BE2C (cell line): ENCODE measurements around the gene PRRG2.

ENCODE experiments used
- DNase-seq: peaks from one replicate; pipeline ENCODE4 v3.0.0-alpha.2; 2020
- H3K27me3 ChIP-seq: fragments of 250-450 bp; sonication (Bioruptor Pico); 2 replicates; pipeline ENCODE4 v1.5.1; 2020; ENCODE audit warnings: mild to moderate bottlenecking
- H3K36me3 ChIP-seq: fragments of 250-450 bp; sonication (Bioruptor Pico); 2 replicates; pipeline ENCODE4 v1.5.1; 2020; ENCODE audit warnings: mild to moderate bottlenecking
- H3K4me1 ChIP-seq: fragments of 250-450 bp; sonication (Bioruptor Pico); 2 replicates; pipeline ENCODE4 v1.5.1; 2020
- H3K4me3 ChIP-seq: 2 replicates; pipeline ENCODE4 v1.5.1; 2011; ENCODE audit warnings: low read depth, low read length
- H3K9me3 ChIP-seq: fragments of 250-450 bp; sonication (Bioruptor Pico); 2 replicates; pipeline ENCODE4 v1.5.1; 2020
- CTCF ChIP-seq: IDR thresholded peaks from 2 replicates; pipeline ENCODE4 v1.5.1; 2012; ENCODE audit warnings: mild to moderate bottlenecking, low read depth, low read length

Gene PRRG2

GRCh38 chr19:49605605-49606004 lies 24.5 kb downstream of the PRRG2 start:
- Histone ChIP-seq H3K36me3 (peaks cover 69% of the 10 kb centered on the region), H3K4me3 (no peak overlapping the region), H3K9me3 (no peaks in the 10 kb centered on the region), H3K4me1 (no peaks in the 10 kb centered on the region), H3K27me3 (no peaks in the 10 kb centered on the region)
- no peak for TF ChIP-seq CTCF
- no peak for DNase-seq

GRCh38 chr19:49609499-49610092 lies 28.5 kb downstream of the PRRG2 start:
- no peak for TF ChIP-seq CTCF
- H3K36me3 ChIP-seq: peaks cover 41% of the 10 kb centered on the region

GRCh38 chr19:49613374-49613773 lies 32.3 kb downstream of the PRRG2 start:
- Histone ChIP-seq H3K36me3 (peaks cover 42% of the 10 kb centered on the region), H3K27me3 (no peaks in the 10 kb centered on the region), H3K4me1 (no peaks in the 10 kb centered on the region), H3K9me3 (no peaks in the 10 kb centered on the region), H3K4me3 (no peak overlapping the region)
- DNase-seq: no peak
- no peak for TF ChIP-seq CTCF

More at GRCh38 chr19:49609499-49610092, 28.5 kb downstream of the PRRG2 start:
- H3K4me1 ChIP-seq: no peaks in the 10 kb centered on the region
- no peaks in the 10 kb centered on the region for H3K9me3 ChIP-seq
- H3K4me3 ChIP-seq: no peak overlapping the region
- no peaks in the 10 kb centered on the region for H3K27me3 ChIP-seq
- DNase-seq: no peak

- Histone ChIP-seq H3K36me3 (peaks cover 36% of the 10 kb centered on the region), H3K27me3 (no peaks in the 10 kb centered on the region), H3K9me3 (no peaks in the 10 kb centered on the region), H3K4me1 (no peaks in the 10 kb centered on the region), H3K4me3 (no peak overlapping the region)
- no peak for TF ChIP-seq CTCF
- DNase-seq: no peak
Observed at GRCh38 chr19:49614096-49614833, 33.1 kb downstream of the PRRG2 start.

- H3K36me3 ChIP-seq: peaks cover 41% of the 10 kb centered on the region
- no peaks in the 10 kb centered on the region for H3K27me3 ChIP-seq
- no peak for DNase-seq
- H3K4me3 ChIP-seq: no peak overlapping the region
- no peak for TF ChIP-seq CTCF
- H3K9me3 ChIP-seq: no peaks in the 10 kb centered on the region
- no peaks in the 10 kb centered on the region for H3K4me1 ChIP-seq
Observed at GRCh38 chr19:49615861-49616260, 34.7 kb downstream of the PRRG2 start.

GRCh38 chr19:49616532-49616931 lies 35.4 kb downstream of the PRRG2 start:
- H3K36me3 ChIP-seq: peaks cover 43% of the 10 kb centered on the region
- TF ChIP-seq CTCF: no peak
- H3K4me1 ChIP-seq: no peaks in the 10 kb centered on the region

More at GRCh38 chr19:49616532-49616931, 35.4 kb downstream of the PRRG2 start:
- H3K4me3 ChIP-seq: no peak overlapping the region
- H3K27me3 ChIP-seq: no peaks in the 10 kb centered on the region
- DNase-seq: no peak
- H3K9me3 ChIP-seq: no peaks in the 10 kb centered on the region
